Measurements from ENCODE around the gene RIMOC1. TPM values are rescaled to one million over a fixed set of nuclear protein-coding genes. Genes with fewer than 3 reads are reported as not detected.

RIMOC1 gene
- total and polyA plus RNA-seq, 2 donors (not counting 1 experiment from before 2014, with no cell fraction given), result 5.3 to 33.1 TPM

DNA sequence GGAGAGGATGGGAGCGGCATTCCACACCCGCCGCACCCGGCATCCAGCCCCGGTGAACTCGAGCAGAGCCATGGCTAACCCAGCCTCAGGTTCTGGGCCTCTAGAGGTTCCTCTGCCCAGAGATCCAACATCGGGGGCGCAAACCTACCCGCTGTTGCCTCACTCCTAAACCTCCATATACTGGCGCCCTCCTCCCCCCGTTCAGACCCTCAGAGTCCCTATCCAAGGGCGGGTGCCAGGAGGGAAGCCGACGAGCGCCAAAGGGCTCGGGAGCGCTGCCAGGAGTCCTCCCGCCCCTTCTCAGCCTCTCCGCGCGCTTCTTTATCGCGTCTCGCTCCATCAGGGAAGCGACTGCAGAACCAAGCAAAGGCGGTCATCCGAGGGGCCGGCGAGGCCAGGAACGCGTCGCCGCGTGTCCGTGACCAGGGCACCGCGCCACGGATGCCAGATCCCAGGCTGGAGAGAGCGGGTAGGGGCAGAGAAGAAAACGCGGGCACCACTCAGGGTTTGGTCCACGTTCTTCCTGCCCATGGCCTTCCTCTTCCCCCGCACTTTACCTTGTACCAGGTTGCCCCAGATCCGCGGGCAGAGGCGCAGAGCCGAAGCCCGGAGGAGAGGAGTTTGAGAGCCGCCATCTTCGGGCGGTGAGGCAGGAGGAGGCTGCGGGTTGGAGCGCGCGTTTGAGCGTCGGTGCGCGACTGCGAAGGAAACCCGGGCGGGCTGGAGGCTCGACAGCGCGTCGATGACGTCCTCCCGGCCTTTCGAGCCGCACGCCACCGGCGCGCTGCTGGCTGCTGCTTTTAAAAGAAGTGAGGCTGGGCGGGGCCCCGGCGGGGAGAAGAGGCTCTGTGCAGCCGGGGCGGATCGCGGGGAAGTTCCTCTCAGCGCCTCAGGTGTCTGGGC, 34.2 kb upstream of the RIMOC1 start, which contains the start of gene OXCT1:
TSS of gene OXCT1 (minus strand) at position 702 of the 903 bp plus-strand sequence. CDS start at position 635, 67 bp downstream.
- no peaks in the 10 kb centered on the region for H3K9me3 ChIP-seq (ENCODE audit: control extremely low read depth in 1 of 3, control insufficient read depth in 2 of 3, insufficient read depth in 1 of 3, low read length in 2 of 3)
- peak; percentile 95 for ATAC-seq (ENCODE audit: low read depth)
- whole genome bisulfite sequencing (ENCODE audit: insufficient coverage), result 1% methylated on average over 82 of the region's 82 CpGs
- no peak for TF ChIP-seq EZH2 (IDR thresholded peaks at IDR 0.05; ENCODE audit: borderline replicate concordance, insufficient read depth, low read depth, low read length, poor library complexity, severe bottlenecking)
- TF ChIP-seq CTCF (IDR thresholded peaks at IDR 0.05), result no peak
- ChIA-PET CTCF (interaction anchor here (0.7 to 1.5 kb wide), 3 partner anchors 51 to 187 kb away, joined by 3 read pairs; no protein-coding TSS in a partner anchor), POLR2A (interaction anchor here (0.6 to 2.5 kb wide), 4 partner anchors 34 to 55 kb away, joined by 3 to 11 read pairs (median 6); partner anchors contain the start of genes FBXO4 and RIMOC1)
- peaks cover 16 to 20% of the 10 kb centered on the region in 2 donors for H3K4me1 ChIP-seq (ENCODE audit: control insufficient read depth in 2 of 2, insufficient read depth in 2 of 2, low read length in 2 of 2)
- peak within 1 kb of the TSS; percentile 89 for H2AFZ ChIP-seq (ENCODE audit: insufficient read depth, low read depth, low read length, poor library complexity, severe bottlenecking)
- no peaks in the 10 kb centered on the region for H3K27me3 Mint-ChIP-seq
- H3K27ac ChIP-seq (ENCODE audit: low read length in 2 of 2), result peak within 1 kb of the TSS; percentile 79 to 85
- H3K9me3 Mint-ChIP-seq (ENCODE audit: insufficient read depth), result no peaks in the 10 kb centered on the region
- H3K27ac Mint-ChIP-seq, result peak within 1 kb of the TSS; percentile 95
- DNase-seq, result peak; percentile 95
- H3K79me2 ChIP-seq (ENCODE audit: control insufficient read depth, insufficient read depth, low read length), result peaks cover 7% of the 10 kb centered on the region
- H3K4me3 Mint-ChIP-seq, result peak within 1 kb of the TSS; percentile 94
- peak within 1 kb of the TSS; percentile 74 to 97 (median 89) for H3K4me3 ChIP-seq (ENCODE audit: control extremely low read depth in 1 of 5, extremely low read depth in 1 of 5, insufficient read depth in 1 of 5, low read depth in 2 of 5, low read length in 4 of 5)
- peak within 1 kb of the TSS; percentile 92 for H3K9ac ChIP-seq (ENCODE audit: low read length)
- no peaks in the 10 kb centered on the region for H3K27me3 ChIP-seq (replicated peaks in 1 of 4; ENCODE audit: control extremely low read depth in 1 of 4, control insufficient read depth in 3 of 4, insufficient read depth in 4 of 4, low read length in 3 of 4)
- H3K4me1 Mint-ChIP-seq, result peaks cover 38% of the 10 kb centered on the region
- H4K20me1 ChIP-seq (ENCODE audit: control insufficient read depth, insufficient read depth, low read length, poor library complexity, severe bottlenecking), result no peaks in the 10 kb centered on the region
- H3K36me3 ChIP-seq (replicated peaks in 1 of 2; ENCODE audit: control extremely low read depth in 1 of 2, control insufficient read depth in 1 of 2, extremely low read depth in 1 of 2, insufficient read depth in 2 of 2, low read length in 1 of 2), result no peaks in the 10 kb centered on the region
- H3K4me2 ChIP-seq (replicated peaks; ENCODE audit: low read depth, low read length, poor library complexity, severe bottlenecking), result peak within 1 kb of the TSS; percentile 96
- intact Hi-C loops (cut with micrococcal nuclease), result loop anchor here (1.0 to 10.0 kb wide), 4 partner anchors 34 to 1443 kb away; partner anchors contain the start of genes FBXO4, HMGCS1, RIMOC1 and ZNF131

Measured in B cell (primary cell).